Left lung (tissue), 10 donors: ENCODE results near the gene RASA2. TPM values are rescaled to one million over a fixed set of nuclear protein-coding genes. Genes with fewer than 3 reads are reported as not detected.

Experiments
- ATAC-seq: fragments of 200-7000 bp; cut with Tn5 transposase; one replicate; pipeline ENCODE4 v1.9.1; 2020; ENCODE audit warnings: moderate library complexity
- DNase-seq, 4 donors: peaks; one replicate each; pipeline ENCODE4 v3.0.0-alpha.2; 2013 to 2020
- H3K27ac ChIP-seq, 2 donors: fragments of 200-600 bp; sonication (generic) in 1 of 2; one replicate each; pipeline versions ENCODE4 v1.5.0 to v1.8.0; 2020 to 2021
- H3K27me3 ChIP-seq, 2 donors: fragments of 200-600 bp; sonication (generic) in 1 of 2; one replicate each; pipeline versions ENCODE4 v1.5.0 to v1.8.0; 2020 to 2021
- H3K36me3 ChIP-seq, 2 donors: fragments of 200-600 bp; sonication (generic) in 1 of 2; one replicate each; pipeline versions ENCODE4 v1.5.0 to v1.8.0; 2020 to 2021
- H3K4me1 ChIP-seq, 2 donors: fragments of 200-600 bp; one replicate each; pipeline ENCODE4 v1.8.0; 2021
- H3K4me3 ChIP-seq, 2 donors: fragments of 200-600 bp; sonication (generic) in 1 of 2; one replicate each; pipeline versions ENCODE4 v1.5.0 to v1.8.0; 2020 to 2021; ENCODE audit warnings: mild to moderate bottlenecking in 1 of 2
- H3K9me3 ChIP-seq, 2 donors: fragments of 200-600 bp; sonication (generic) in 1 of 2; one replicate each; pipeline versions ENCODE4 v1.5.0 to v1.8.0; 2020 to 2021
- CTCF ChIP-seq, 2 donors: fragments of 200-600 bp; sonication (generic) in 1 of 2; IDR thresholded peaks; one replicate each; pipeline versions ENCODE4 v1.5.0 to v1.8.0; 2021; ENCODE audit warnings: antibody characterized with exemption in 2 of 2
- intact Hi-C, 2 donors: fragments of 100-400 bp; cut with DNase I; formaldehyde crosslinking; loops; one replicate each; pipeline versions ENCODE4 v1.11.2 to v1.14.2; 2022
- polyA plus RNA-seq, 6 donors: library from polyadenylated mRNA; unstranded; fragments of 120-200 nt; gene quantifications; one replicate each; pipeline ENCODE4 v1.2.1, GENCODE V29; 2013; ENCODE audit not compliant: insufficient read length in 6 of 6
- total RNA-seq, 2 donors: library from RNA; stranded (reverse); fragmentation: NEBNext Ultra II Directional; extraction: Animal tissue kit (Norgen Biotek cat#: 25700); gene quantifications; one replicate each; pipeline ENCODE4 v1.2.1, GENCODE V29; 2021
- donor health status: DM: no; HTN: yes; CAD: no.
- donor health status: DM: no; HTN: no; CAD: no.

RASA2 gene
- total and polyA plus RNA-seq, 8 donors, result 17.2 to 29.3 (median 25.2) TPM

GRCh38 chr3:141542989-141543388, 56.2 kb downstream of the RASA2 start:
- no peak for ATAC-seq
- intact Hi-C loops, result no loop called here
- H3K27ac ChIP-seq, result no peak overlapping the region

DNA sequence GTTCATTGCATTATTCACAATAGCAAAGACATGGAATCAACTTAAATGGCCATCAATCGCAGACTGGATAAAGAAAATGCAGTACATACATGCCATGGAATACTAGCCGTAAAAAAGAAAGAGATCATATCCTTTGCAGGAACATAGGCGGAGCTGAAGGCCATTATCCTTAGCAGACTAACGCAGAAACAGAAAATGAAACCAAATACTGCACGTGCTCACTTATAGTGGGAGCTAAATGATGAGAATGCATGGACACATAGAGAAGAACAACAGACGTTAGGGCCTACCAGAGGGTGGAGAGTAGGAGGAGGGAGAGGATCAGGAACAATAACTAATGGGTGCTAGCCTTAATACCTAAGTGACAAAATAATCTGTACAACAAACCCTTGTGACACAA, 57.9 kb downstream of the RASA2 start:
- TF ChIP-seq CTCF (IDR thresholded peaks at IDR 0.05), result no peak
- peak; percentile 31 for ATAC-seq
- Histone ChIP-seq H3K9me3 (peaks cover 0 to 12% of the 10 kb centered on the region in 2 donors), H3K36me3 (peaks cover 0 to 48% of the 10 kb centered on the region in 2 donors), H3K4me1 (peaks cover 0 to 10% of the 10 kb centered on the region in 2 donors), H3K27me3 (no peaks in the 10 kb centered on the region), H3K4me3 (no peak overlapping the region), H3K27ac (peak overlapping the region in 1 of 2 donors; percentile 25)
- intact Hi-C loops, result no loop called here
- DNase-seq, result no peak

More at GRCh38 chr3:141542989-141543388, 56.2 kb downstream of the RASA2 start:
- no peaks in the 10 kb centered on the region for H3K27me3 ChIP-seq
- no peak for TF ChIP-seq CTCF (IDR thresholded peaks at IDR 0.05)
- no peak for DNase-seq
- peaks cover 0 to 12% of the 10 kb centered on the region in 2 donors for H3K9me3 ChIP-seq
- H3K36me3 ChIP-seq, result peaks cover 0 to 47% of the 10 kb centered on the region in 2 donors
- H3K4me1 ChIP-seq, result peaks cover 0 to 24% of the 10 kb centered on the region in 2 donors
- no peak overlapping the region for H3K4me3 ChIP-seq

- DNase-seq, result no peak
- H3K4me3 ChIP-seq, result no peak overlapping the region
- no peaks in the 10 kb centered on the region for H3K27me3 ChIP-seq
- no peak for ATAC-seq
- peaks cover 0 to 12% of the 10 kb centered on the region in 2 donors for H3K9me3 ChIP-seq
- H3K27ac ChIP-seq, result no peak overlapping the region
- intact Hi-C loops, result no loop called here
- TF ChIP-seq CTCF (IDR thresholded peaks at IDR 0.05), result no peak
- peaks cover 0 to 10% of the 10 kb centered on the region in 2 donors for H3K4me1 ChIP-seq
- H3K36me3 ChIP-seq, result peaks cover 0 to 54% of the 10 kb centered on the region in 2 donors
Measured at GRCh38 chr3:141546081-141546480, 59.3 kb downstream of the RASA2 start.

- Histone ChIP-seq H3K27me3 (no peaks in the 10 kb centered on the region), H3K27ac (no peak overlapping the region), H3K36me3 (peaks cover 0 to 53% of the 10 kb centered on the region in 2 donors), H3K4me1 (peaks cover 0 to 10% of the 10 kb centered on the region in 2 donors), H3K9me3 (peaks cover 0 to 12% of the 10 kb centered on the region in 2 donors), H3K4me3 (no peak overlapping the region)
- DNase-seq, result no peak
- intact Hi-C loops, result no loop called here
- no peak for ATAC-seq
- no peak for TF ChIP-seq CTCF (IDR thresholded peaks at IDR 0.05)
Measured at GRCh38 chr3:141546586-141546985, 59.8 kb downstream of the RASA2 start.

GRCh38 chr3:141547791-141548190, 61.0 kb downstream of the RASA2 start:
- no peak for TF ChIP-seq CTCF (IDR thresholded peaks at IDR 0.05)
- ATAC-seq (no peak), DNase-seq (no peak)
- H3K27me3 ChIP-seq, result no peaks in the 10 kb centered on the region
- peaks cover 0 to 18% of the 10 kb centered on the region in 2 donors for H3K4me1 ChIP-seq
- no peak overlapping the region for H3K4me3 ChIP-seq
- no peak overlapping the region for H3K27ac ChIP-seq
- peaks cover 0 to 8% of the 10 kb centered on the region in 2 donors for H3K9me3 ChIP-seq
- intact Hi-C loops, result no loop called here
- peaks cover 0 to 44% of the 10 kb centered on the region in 2 donors for H3K36me3 ChIP-seq
